B cell (primary cell): ENCODE measurements around the gene WIPF1. TPM values are rescaled to one million over a fixed set of nuclear protein-coding genes. Genes with fewer than 3 reads are reported as not detected.
A peak's percentile ranks its signal among the peaks of the same experiment; 100 is the strongest.

ENCODE experiments used
- ATAC-seq: fragments of 200-7000 bp; cut with Tn5 transposase; one replicate; pipeline ENCODE4 v1.10.0; 2021; ENCODE audit warnings: low read depth, mild to moderate bottlenecking, moderate number of reproducible peaks, moderate library complexity
- CTCF ChIA-PET: fragments of 350-600 bp; sonication (Branson Sonifier 250); formaldehyde crosslinking; loops from one replicate; lab custom pipeline; 2021; ENCODE audit warnings: antibody characterized with exemption, inconsistent platforms; lab: Charles Lee
- POLR2A ChIA-PET: fragments of 350-600 bp; sonication (Branson Sonifier 250); formaldehyde crosslinking; loops from one replicate; lab custom pipeline; 2021; ENCODE audit warnings: antibody characterized with exemption; lab: Charles Lee
- DNase-seq: peaks from one replicate; pipeline ENCODE4 v3.0.0; 2013
- H2AFZ ChIP-seq: 2 replicates; pipeline ENCODE4 v1.6.1; 2012; ENCODE audit warnings: mild to moderate bottlenecking, low read depth, low read length; ENCODE audit not compliant: insufficient read depth, poor library complexity, severe bottlenecking
- H3K27ac ChIP-seq, 2 donors: 1 replicate in 1 of 2; 2 replicates in 1 of 2; pipeline ENCODE4 v1.5.1; 2012 to 2013; ENCODE audit warnings: low read length in 2 of 2, mild to moderate bottlenecking in 2 of 2, moderate library complexity in 1 of 2
- H3K27me3 ChIP-seq, 4 experiments: fragments of 200-600 bp in 1 of 4; sonication (generic) in 1 of 4; replicated peaks in 1 of 4; 1 replicate in 2 of 4; 2 replicates in 2 of 4; pipeline versions ENCODE4 v1.6.1 to v1.7.0; 2013 to 2016; ENCODE audit warnings: low read length in 3 of 4, mild to moderate bottlenecking in 2 of 4, mixed read lengths in 1 of 4, moderate library complexity in 1 of 4; ENCODE audit not compliant: insufficient read depth in 4 of 4, control insufficient read depth in 3 of 4; ENCODE audit errors: control extremely low read depth in 1 of 4
- H3K36me3 ChIP-seq, 2 experiments: replicated peaks in 1 of 2; 1 replicate in 1 of 2; 2 replicates in 1 of 2; pipeline versions ENCODE4 v1.6.1 to v1.7.1; 2013; ENCODE audit warnings: low read length in 1 of 2; ENCODE audit not compliant: insufficient read depth in 2 of 2, control insufficient read depth in 1 of 2; ENCODE audit errors: control extremely low read depth in 1 of 2, extremely low read depth in 1 of 2
- H3K4me1 ChIP-seq, 2 donors: fragments of 200-600 bp in 1 of 2; sonication (generic) in 1 of 2; 1 replicate in 1 of 2; 2 replicates in 1 of 2; pipeline versions ENCODE4 v1.5.1 to v1.6.1; 2013 to 2017; ENCODE audit warnings: low read length in 2 of 2; ENCODE audit not compliant: control insufficient read depth in 2 of 2, insufficient read depth in 2 of 2
- H3K4me2 ChIP-seq: replicated peaks from 2 replicates; pipeline ENCODE3; 2012; ENCODE audit warnings: mild to moderate bottlenecking, low read depth, low read length; ENCODE audit not compliant: poor library complexity, severe bottlenecking
- H3K4me3 ChIP-seq, 5 experiments: fragments of 200-600 bp in 1 of 5; sonication (generic) in 1 of 5; 1 replicate in 3 of 5; 2 replicates in 2 of 5; pipeline versions ENCODE4 v1.5.1 to v1.7.0; 2011 to 2016; ENCODE audit warnings: low read length in 4 of 5, mild to moderate bottlenecking in 4 of 5, low read depth in 2 of 5, control low read depth in 1 of 5, moderate library complexity in 1 of 5; ENCODE audit not compliant: insufficient read depth in 1 of 5; ENCODE audit errors: control extremely low read depth in 1 of 5, extremely low read depth in 1 of 5
- H3K79me2 ChIP-seq: fragments of 200-600 bp; sonication (generic); one replicate; pipeline ENCODE4 v1.6.0; 2016; ENCODE audit warnings: low read length; ENCODE audit not compliant: control insufficient read depth, insufficient read depth
- H3K9ac ChIP-seq: fragments of 200-600 bp; sonication (generic); 2 replicates; pipeline ENCODE4 v1.6.1; 2017; ENCODE audit warnings: mild to moderate bottlenecking, low read length, moderate library complexity
- H3K9me3 ChIP-seq, 3 donors: one replicate each; pipeline versions ENCODE4 v1.6.1 to v1.7.1; 2013; ENCODE audit warnings: low read length in 2 of 3; ENCODE audit not compliant: control insufficient read depth in 2 of 3, insufficient read depth in 1 of 3; ENCODE audit errors: control extremely low read depth in 1 of 3
- H4K20me1 ChIP-seq: 2 replicates; pipeline ENCODE4 v1.6.0; 2012; ENCODE audit warnings: mild to moderate bottlenecking, low read length; ENCODE audit not compliant: insufficient read depth, control insufficient read depth, poor library complexity, severe bottlenecking
- H3K27ac Mint-ChIP-seq: one replicate; pipeline ENCODE4 v1.8.0; 2021; ENCODE audit warnings: mixed read lengths
- H3K27me3 Mint-ChIP-seq: one replicate; pipeline ENCODE4 v1.8.0; 2021; ENCODE audit warnings: mixed read lengths
- H3K4me1 Mint-ChIP-seq: one replicate; pipeline ENCODE4 v1.8.0; 2021; ENCODE audit warnings: mixed read lengths
- H3K4me3 Mint-ChIP-seq: one replicate; pipeline ENCODE4 v1.8.0; 2021; ENCODE audit warnings: mixed read lengths
- H3K9me3 Mint-ChIP-seq: one replicate; pipeline ENCODE4 v1.8.0; 2022; ENCODE audit warnings: mixed read lengths; ENCODE audit not compliant: insufficient read depth
- CTCF ChIP-seq: fragments of 200-600 bp; IDR thresholded peaks from one replicate; pipeline ENCODE4 v1.8.0; 2022; ENCODE audit warnings: antibody characterized with exemption, mild to moderate bottlenecking
- EZH2 ChIP-seq: IDR thresholded peaks from 2 replicates; pipeline ENCODE4 v1.6.1; 2012; ENCODE audit warnings: borderline replicate concordance, low read depth, mild to moderate bottlenecking, moderate library complexity, low read length; ENCODE audit not compliant: insufficient read depth, poor library complexity, severe bottlenecking
- WGBS: methylation state at CpG from one replicate; pipeline ENCODE4 v1.1.5; 2013; ENCODE audit warnings: missing lambda C conversion rate; ENCODE audit not compliant: insufficient coverage; 5-methylcytosine and 5-hydroxymethylcytosine counted together
- intact Hi-C: fragments of 100-400 bp; cut with micrococcal nuclease; formaldehyde crosslinking; loops from one replicate; pipeline ENCODE4 v1.10.0; 2022
- polyA plus RNA-seq: library from polyadenylated mRNA; depleted of rRNA; stranded (reverse); fragments of >200 nt; gene quantifications from 2 replicates; pipeline ENCODE4 v1.2.3, GENCODE V29; 2012
- total RNA-seq, 2 donors: library from RNA; stranded (reverse); fragments of 120-200 nt in 1 of 2; gene quantifications; 1 replicate in 1 of 2; 2 replicates in 1 of 2; pipeline versions ENCODE4 v1.2.3 to v1.2.4, GENCODE V29; 2013 to 2022

Gene WIPF1
- total and polyA plus RNA-seq, 2 donors (not counting 1 experiment from before 2014, with no cell fraction given), result 137 to 390 TPM

GRCh38 chr2:174563530-174564282 is 33.9 kb downstream of the WIPF1 start:
- intact Hi-C loops, result no loop called here
- H3K79me2 ChIP-seq, result peaks cover 5% of the 10 kb centered on the region
- H3K27me3 ChIP-seq, result no peaks in the 10 kb centered on the region
- POLR2A ChIA-PET, result no interaction called here
- TF ChIP-seq EZH2, result no peak
- TF ChIP-seq CTCF, result no peak
- H3K4me3 Mint-ChIP-seq, result no peak overlapping the region
- CTCF ChIA-PET, result interaction anchor here (0.7 to 5.9 kb wide), 5 partner anchors 14 to 124 kb away, joined by 3 to 29 read pairs (median 5); no protein-coding TSS in a partner anchor
- no peaks in the 10 kb centered on the region for H3K4me1 ChIP-seq
- peak overlapping the region in 1 of 2 donors; percentile 60 for H3K27ac ChIP-seq
- peaks cover 2% of the 10 kb centered on the region for H3K4me1 Mint-ChIP-seq
- H3K9me3 Mint-ChIP-seq, result no peaks in the 10 kb centered on the region
- WGBS, result 100% methylated on average over 2 of the region's 5 CpGs
- H3K9ac ChIP-seq, result no peak overlapping the region
- peaks cover 14 to 94% of the 10 kb centered on the region in 2 experiments for H3K36me3 ChIP-seq
- H3K27me3 Mint-ChIP-seq, result no peaks in the 10 kb centered on the region
- peaks cover 4% of the 10 kb centered on the region for H4K20me1 ChIP-seq
- no peak overlapping the region for H3K4me3 ChIP-seq
- H2AFZ ChIP-seq, result no peak overlapping the region
- H3K9me3 ChIP-seq, result no peaks in the 10 kb centered on the region
- H3K4me2 ChIP-seq, result no peak overlapping the region
- DNase-seq (no peak), ATAC-seq (no peak)
- H3K27ac Mint-ChIP-seq, result peak overlapping the region; percentile 41

GRCh38 chr2:174561972-174562370 is 35.6 kb downstream of the WIPF1 start:
- peak overlapping the region in 1 of 2 donors; percentile 18 for H3K27ac ChIP-seq
- no peaks in the 10 kb centered on the region for H3K27me3 ChIP-seq
- H2AFZ ChIP-seq, result no peak overlapping the region
- ChIA-PET CTCF (interaction anchor here (0.8 to 5.9 kb wide), 4 partner anchors 14 to 99 kb away, joined by 3 to 29 read pairs (median 4); no protein-coding TSS in a partner anchor), POLR2A (no interaction called here)
- no peak overlapping the region for H3K4me3 ChIP-seq
- Mint-ChIP-seq H3K27ac (peak overlapping the region; percentile 65), H3K4me3 (no peak overlapping the region), H3K4me1 (no peaks in the 10 kb centered on the region), H3K9me3 (no peaks in the 10 kb centered on the region), H3K27me3 (no peaks in the 10 kb centered on the region)
- WGBS, result 83% methylated on average over 1 of the region's 5 CpGs
- intact Hi-C loops, result no loop called here
- DNase-seq, result no peak
- H3K9ac ChIP-seq, result no peak overlapping the region
- no peaks in the 10 kb centered on the region for H3K4me1 ChIP-seq
- ATAC-seq, result no peak
- H3K4me2 ChIP-seq, result no peak overlapping the region
- no peaks in the 10 kb centered on the region for H3K9me3 ChIP-seq
- peaks cover 3% of the 10 kb centered on the region for H3K79me2 ChIP-seq
- H3K36me3 ChIP-seq, result peaks cover 17 to 79% of the 10 kb centered on the region in 2 experiments
- TF ChIP-seq CTCF (no peak), EZH2 (no peak)
- no peaks in the 10 kb centered on the region for H4K20me1 ChIP-seq
